Ectodermal cell (in vitro differentiated cells): Measurements from ENCODE around the gene MKNK2.
"Not testable (repeated sequence)": the region's sequence is repeated elsewhere in the genome, so short reads cannot be mapped to it uniquely, and the experiment has no call there.

Experiments used
- H3K27ac ChIP-seq: 2 replicates; pipeline ENCODE4 v1.7.0; 2013; ENCODE audit warnings: mild to moderate bottlenecking, low read depth, low read length; ENCODE audit not compliant: insufficient read depth, poor library complexity, severe bottlenecking
- H3K27me3 ChIP-seq: 2 replicates; pipeline ENCODE4 v1.7.0; 2013; ENCODE audit warnings: mild to moderate bottlenecking, low read length; ENCODE audit not compliant: insufficient read depth, control insufficient read depth, poor library complexity, severe bottlenecking
- H3K36me3 ChIP-seq: one replicate; pipeline ENCODE4 v1.7.0; 2013; ENCODE audit warnings: low read length; ENCODE audit not compliant: control insufficient read depth, insufficient read depth
- H3K4me1 ChIP-seq: one replicate; pipeline ENCODE4 v1.7.0; 2013; ENCODE audit warnings: low read length; ENCODE audit not compliant: control insufficient read depth, insufficient read depth
- H3K4me3 ChIP-seq: 2 replicates; pipeline ENCODE4 v1.7.0; 2013; ENCODE audit warnings: low read depth, low read length, control low read depth; ENCODE audit not compliant: insufficient read depth
- H3K9me3 ChIP-seq: 2 replicates; pipeline ENCODE4 v1.7.0; 2013; ENCODE audit warnings: mild to moderate bottlenecking, low read length, moderate library complexity; ENCODE audit not compliant: control insufficient read depth
- WGBS, 2 experiments: methylation state at CpG; one replicate each; pipeline ENCODE4 v1.1.7; 2013; ENCODE audit warnings: missing lambda C conversion rate in 2 of 2; 5-methylcytosine and 5-hydroxymethylcytosine counted together

MKNK2 gene

DNA sequence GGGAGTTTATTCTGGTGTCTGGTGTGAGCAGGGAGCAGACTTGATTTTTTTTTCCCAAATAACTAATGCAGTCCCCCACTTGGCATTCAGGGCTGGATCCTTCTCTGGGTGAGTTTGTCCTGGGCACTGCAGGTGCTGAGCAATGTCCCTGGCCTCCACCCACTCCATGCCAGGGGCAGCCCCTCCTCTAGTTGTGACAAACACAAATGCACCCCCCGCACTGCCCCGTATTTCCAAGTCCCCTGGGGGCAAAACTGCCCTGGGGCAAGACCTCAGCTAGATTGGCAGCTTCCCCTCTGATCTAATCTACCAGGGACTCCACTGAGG lies 38.6 kb upstream of the MKNK2 start:
- Histone ChIP-seq H3K27ac (no peak overlapping the region), H3K9me3 (no peaks in the 10 kb centered on the region), H3K4me3 (no peak overlapping the region), H3K4me1 (peaks cover 3% of the 10 kb centered on the region), H3K36me3 (no peaks in the 10 kb centered on the region), H3K27me3 (no peaks in the 10 kb centered on the region)
- 67 to 77% methylated on average over 2 of the region's 2 CpGs for WGBS, 2 experiments

DNA sequence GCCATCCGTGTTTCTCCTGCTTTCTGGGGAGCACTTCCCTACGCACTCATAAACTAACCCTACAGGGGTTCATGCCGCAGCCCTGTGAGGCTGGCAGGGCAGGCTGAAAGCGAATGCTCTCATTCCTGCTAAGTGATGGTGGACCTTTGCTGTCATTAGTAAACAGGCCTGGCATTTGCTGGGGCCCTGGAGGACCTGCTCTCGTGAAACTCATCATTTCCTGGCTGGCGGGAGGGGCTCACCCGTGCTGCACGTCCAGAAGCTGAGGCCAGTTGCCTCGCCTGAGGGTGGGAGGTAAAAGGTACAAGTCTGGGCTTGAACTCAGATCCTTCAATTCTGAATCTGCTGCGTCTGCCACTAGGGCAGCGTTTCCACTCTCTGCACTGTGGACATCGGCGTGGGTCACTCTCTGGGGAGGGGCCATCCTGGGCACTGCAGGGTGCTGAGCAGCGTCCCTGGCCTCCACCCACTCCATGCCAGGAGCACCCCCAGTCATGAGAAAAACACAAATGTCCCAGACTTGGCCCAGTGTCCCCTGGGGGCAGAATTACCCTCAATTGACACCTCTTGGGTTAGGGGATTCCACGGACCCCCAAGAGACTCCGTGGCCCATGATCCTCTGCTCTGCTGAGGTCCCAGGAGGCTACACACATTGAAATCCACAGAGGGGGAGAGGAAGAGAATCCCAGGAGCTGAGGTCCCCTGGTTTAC lies 38.1 kb upstream of the MKNK2 start:
- no peak overlapping the region for H3K4me3 ChIP-seq
- H3K27ac ChIP-seq = no peak overlapping the region
- peaks cover 3% of the 10 kb centered on the region for H3K4me1 ChIP-seq
- no peaks in the 10 kb centered on the region for H3K36me3 ChIP-seq
- 89 to 90% methylated on average over 16 of the region's 16 CpGs for WGBS, 2 experiments
- H3K9me3 ChIP-seq = no peaks in the 10 kb centered on the region
- H3K27me3 ChIP-seq = no peaks in the 10 kb centered on the region

DNA sequence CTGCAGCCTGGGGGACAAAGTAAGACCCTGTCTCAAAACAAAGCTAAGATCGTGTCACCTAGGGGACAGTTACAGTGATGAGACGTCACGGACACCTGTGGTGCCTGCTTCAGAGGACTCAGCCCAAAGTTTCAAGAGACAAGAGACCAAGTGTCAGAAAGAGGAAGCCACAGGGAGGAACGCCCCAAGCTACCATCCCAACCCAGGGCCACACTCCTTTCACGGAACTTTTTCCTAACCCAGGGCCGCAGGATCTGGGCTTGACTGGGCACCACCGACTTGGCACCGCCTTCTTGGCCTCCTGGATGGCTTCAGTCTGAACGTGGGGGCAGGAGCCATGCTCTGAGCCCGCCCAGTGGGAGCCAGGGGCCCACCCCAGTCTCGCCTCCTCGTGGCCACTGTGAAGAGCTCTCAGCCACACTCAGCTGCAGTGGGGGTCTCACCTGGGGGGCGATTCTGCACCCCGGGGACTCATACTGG lies 36.6 kb upstream of the MKNK2 start:
- Histone ChIP-seq H3K4me1 (peaks cover 3% of the 10 kb centered on the region), H3K4me3 (no peak overlapping the region), H3K27me3 (no peaks in the 10 kb centered on the region), H3K27ac (no peak overlapping the region), H3K36me3 (peaks cover 3% of the 10 kb centered on the region), H3K9me3 (no peaks in the 10 kb centered on the region)
- WGBS, 2 experiments = 89 to 92% methylated on average over 14 of the region's 14 CpGs

DNA sequence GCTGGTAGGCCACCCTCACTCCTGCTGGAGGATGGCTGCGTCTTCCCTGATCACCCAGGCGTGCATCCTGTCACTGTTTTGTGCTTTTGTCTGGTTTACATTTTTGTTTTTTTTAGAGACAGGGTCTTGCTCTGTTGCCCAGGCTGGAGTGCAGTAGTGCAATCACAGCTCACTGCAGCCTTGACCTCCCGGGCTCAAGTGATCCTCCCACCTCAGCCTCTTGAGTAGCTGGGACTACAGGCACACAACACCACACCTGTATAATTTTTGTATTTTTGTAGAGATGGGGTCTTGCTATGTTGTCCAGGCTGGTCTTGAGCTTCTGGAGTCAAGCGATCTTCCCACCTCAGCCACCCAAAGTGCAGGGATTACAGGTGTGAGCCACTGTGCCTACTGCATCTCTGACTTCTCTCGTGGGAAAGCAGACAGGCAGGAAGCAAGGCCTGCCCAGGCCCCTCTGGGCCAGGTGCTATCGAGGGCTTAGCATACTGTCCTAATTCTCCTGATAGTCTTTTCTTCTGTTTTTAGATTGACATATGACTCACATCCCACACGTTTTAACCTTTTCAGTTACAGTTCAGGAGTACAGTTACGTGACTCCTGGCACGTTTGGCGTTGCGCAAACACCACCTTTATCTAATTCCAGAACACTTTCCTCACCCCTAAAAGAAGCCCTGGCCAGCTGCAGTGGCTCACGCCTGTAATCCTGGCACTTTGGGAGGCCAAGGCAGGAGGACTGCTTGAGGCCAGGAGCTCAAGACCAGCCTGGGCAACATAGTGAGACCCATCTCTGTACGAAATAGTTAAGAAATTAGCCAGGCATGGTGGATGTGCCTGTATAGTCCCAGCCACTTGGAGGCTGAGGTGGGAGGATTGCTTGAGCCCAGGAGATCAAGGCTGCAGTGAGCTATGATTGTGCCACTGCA lies 35.9 kb upstream of the MKNK2 start:
- not testable (repeated sequence) for H3K4me1 ChIP-seq, H3K27ac ChIP-seq, H3K4me3 ChIP-seq, H3K27me3 ChIP-seq, H3K36me3 ChIP-seq, H3K9me3 ChIP-seq
- 89 to 93% methylated on average over 13 of the region's 13 CpGs for WGBS, 2 experiments

GRCh38 chr19:2084993-2085720 lies 34.1 kb upstream of the MKNK2 start:
- Histone ChIP-seq H3K27ac (no peak overlapping the region), H3K9me3 (no peaks in the 10 kb centered on the region)
- 92 to 94% methylated on average over 28 of the region's 28 CpGs for WGBS, 2 experiments

GRCh38 chr19:2083174-2083854 lies 32.3 kb upstream of the MKNK2 start:
- Histone ChIP-seq H3K36me3 (peaks cover 3% of the 10 kb centered on the region), H3K27me3 (no peaks in the 10 kb centered on the region), H3K4me1 (no peaks in the 10 kb centered on the region), H3K9me3 (no peaks in the 10 kb centered on the region), H3K27ac (no peak overlapping the region), H3K4me3 (no peak overlapping the region)
- 92 to 93% methylated on average over 20 of the region's 20 CpGs for WGBS, 2 experiments

More at GRCh38 chr19:2084993-2085720, 34.1 kb upstream of the MKNK2 start:
- Histone ChIP-seq H3K36me3 (peaks cover 3% of the 10 kb centered on the region), H3K4me3 (no peak overlapping the region), H3K4me1 (peaks cover under 1% of the 10 kb centered on the region), H3K27me3 (no peaks in the 10 kb centered on the region)

DNA sequence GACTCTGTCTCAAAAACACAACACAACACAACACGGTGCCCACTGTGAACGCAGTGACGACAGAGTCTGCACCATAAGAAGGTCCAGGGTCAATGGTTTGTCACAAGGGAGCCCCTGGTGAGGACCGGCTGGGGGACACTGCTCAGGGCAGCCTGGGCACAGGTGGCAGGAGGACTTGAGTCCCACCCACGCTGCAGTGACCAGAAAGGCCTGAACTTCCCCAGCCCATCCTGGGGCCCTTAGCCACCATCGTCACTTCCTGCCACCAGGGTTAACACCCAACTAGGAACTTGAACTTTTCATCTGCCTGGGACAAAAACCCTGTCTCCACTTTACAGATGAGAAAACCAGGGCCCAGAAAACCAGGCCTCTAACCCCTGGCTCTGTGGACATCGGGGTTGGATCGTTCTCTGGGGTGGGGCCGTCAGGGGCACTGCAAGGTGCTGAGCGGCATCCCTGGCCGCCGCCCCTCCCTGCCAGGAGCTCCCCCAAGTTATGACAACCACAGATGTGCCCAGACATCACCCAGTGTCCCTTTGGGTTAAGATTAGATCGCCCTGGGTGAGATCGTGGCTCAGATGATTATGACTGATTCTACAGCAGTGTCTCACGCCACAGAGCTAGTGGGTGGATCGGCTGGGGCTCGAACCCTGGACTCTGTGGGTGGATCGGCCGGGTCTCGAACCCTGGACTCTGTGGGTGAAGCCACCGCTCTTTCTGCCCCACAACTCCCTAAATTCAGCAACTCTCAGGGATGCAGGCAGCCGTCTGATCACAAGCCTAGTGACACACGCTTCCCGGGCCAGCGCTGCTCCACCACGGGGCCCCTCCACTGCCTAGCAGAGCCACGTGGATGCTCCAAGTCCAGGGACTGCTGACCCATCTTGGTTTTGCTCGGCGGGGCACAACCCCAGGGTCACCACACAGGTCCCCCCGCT lies 31.1 kb upstream of the MKNK2 start:
- Histone ChIP-seq H3K4me1 (no peaks in the 10 kb centered on the region), H3K27ac (no peak overlapping the region), H3K36me3 (peaks cover 11% of the 10 kb centered on the region), H3K27me3 (no peaks in the 10 kb centered on the region), H3K9me3 (no peaks in the 10 kb centered on the region), H3K4me3 (no peak overlapping the region)
- WGBS, 2 experiments = 95% methylated on average over 30 of the region's 30 CpGs

- H3K4me3 ChIP-seq = no peak overlapping the region
- no peaks in the 10 kb centered on the region for H3K9me3 ChIP-seq
- WGBS, 2 experiments = 92 to 95% methylated on average over 23 of the region's 23 CpGs
- no peaks in the 10 kb centered on the region for H3K27me3 ChIP-seq
- H3K36me3 ChIP-seq = peaks cover 19% of the 10 kb centered on the region
- no peak overlapping the region for H3K27ac ChIP-seq
- H3K4me1 ChIP-seq = no peaks in the 10 kb centered on the region
These were observed 29.4 kb upstream of the MKNK2 start for GRCh38 chr19:2080336-2080988.

- no peaks in the 10 kb centered on the region for H3K27me3 ChIP-seq
- H3K36me3 ChIP-seq = peaks cover 19% of the 10 kb centered on the region
- H3K27ac ChIP-seq = no peak overlapping the region
- no peak overlapping the region for H3K4me3 ChIP-seq
- 94% methylated on average over 23 of the region's 23 CpGs for WGBS, 2 experiments
- no peaks in the 10 kb centered on the region for H3K9me3 ChIP-seq
- no peaks in the 10 kb centered on the region for H3K4me1 ChIP-seq
These were observed 28.8 kb upstream of the MKNK2 start for GRCh38 chr19:2079865-2080301.
